Measurements from ENCODE around the gene RABGAP1L. TPM values are rescaled to one million over a fixed set of nuclear protein-coding genes. Genes with fewer than 3 reads are reported as not detected.

The RABGAP1L gene
- total and polyA plus RNA-seq, 2 donors (not counting 3 experiments of a cell fraction or from before 2014, with no cell fraction given): 6.4 to 22.2 TPM

GRCh38 chr1:174701565-174701964 is 542.2 kb downstream of the RABGAP1L start:
- DNase-seq (ENCODE audit: low read depth, low spot score): no peak
- no peak overlapping the region for H3K4me3 ChIP-seq (replicated peaks in 1 of 3; ENCODE audit: insufficient read depth in 1 of 3, low read depth in 1 of 3, low read length in 3 of 3)
- no peaks in the 10 kb centered on the region for H3K36me3 ChIP-seq (ENCODE audit: control insufficient read depth in 2 of 2, extremely low read depth in 1 of 2, insufficient read depth in 2 of 2, low read length in 2 of 2)
- dilution Hi-C loops (cut with MboI; ENCODE audit: extremely low pct_ligation_motif_present, low sequenced_read_pairs) (no loop called here), intact Hi-C loops (cut with micrococcal nuclease) (no loop called here)
- POLR2A ChIA-PET: no interaction called here
- no peaks in the 10 kb centered on the region for H4K20me1 ChIP-seq (replicated peaks; ENCODE audit: control insufficient read depth, extremely low read depth, insufficient read depth, low read length)
- H2AFZ ChIP-seq (ENCODE audit: low read depth, low read length): no peak overlapping the region
- no peaks in the 10 kb centered on the region for H3K9me3 ChIP-seq (replicated peaks; ENCODE audit: control insufficient read depth, insufficient read depth, low read length)
- no peak overlapping the region for H3K4me2 ChIP-seq (ENCODE audit: insufficient read depth, low read length)
- H3K27ac ChIP-seq (ENCODE audit: insufficient read depth, low read depth, low read length): no peak overlapping the region
- no peaks in the 10 kb centered on the region for H3K79me2 ChIP-seq (ENCODE audit: control insufficient read depth, insufficient read depth, low read length)
- CTCF ChIA-PET: interaction anchor here (1.2 to 1.9 kb wide), 2 partner anchors 25 to 439 kb away, joined by 5 to 7 read pairs; no protein-coding TSS in a partner anchor
- H3K27me3 ChIP-seq (ENCODE audit: control insufficient read depth in 2 of 2, insufficient read depth in 2 of 2, low read length in 2 of 2): no peaks in the 10 kb centered on the region
- no peak overlapping the region for H3K9ac ChIP-seq (replicated peaks; ENCODE audit: extremely low read depth, insufficient read depth, low read length)
- FAIRE-seq: no peak
- BruUV-seq (replicated peaks): no TSS peak
- no peak for TF ChIP-seq FOS (IDR thresholded peaks at IDR 0.05; ENCODE audit: borderline replicate concordance, insufficient read depth, low read length)
- H3K9me1 ChIP-seq (replicated peaks; ENCODE audit: control insufficient read depth, extremely low read depth, insufficient read depth, low read length): no peaks in the 10 kb centered on the region
- no peaks in the 10 kb centered on the region for H3K4me1 ChIP-seq (ENCODE audit: control insufficient read depth, extremely low read depth, insufficient read depth, low read length)

- CTCF ChIA-PET: interaction anchor here (1.2 to 1.9 kb wide), 2 partner anchors 24 to 439 kb away, joined by 5 to 7 read pairs; no protein-coding TSS in a partner anchor
- Histone ChIP-seq H3K9ac (replicated peaks; ENCODE audit: extremely low read depth, insufficient read depth, low read length) (no peak overlapping the region), H3K9me3 (replicated peaks; ENCODE audit: control insufficient read depth, insufficient read depth, low read length) (no peaks in the 10 kb centered on the region), H3K4me3 (replicated peaks in 1 of 3; ENCODE audit: insufficient read depth in 1 of 3, low read depth in 1 of 3, low read length in 3 of 3) (no peak overlapping the region), H3K4me2 (ENCODE audit: insufficient read depth, low read length) (no peak overlapping the region), H3K9me1 (replicated peaks; ENCODE audit: control insufficient read depth, extremely low read depth, insufficient read depth, low read length) (no peaks in the 10 kb centered on the region), H3K79me2 (ENCODE audit: control insufficient read depth, insufficient read depth, low read length) (no peaks in the 10 kb centered on the region), H4K20me1 (replicated peaks; ENCODE audit: control insufficient read depth, extremely low read depth, insufficient read depth, low read length) (no peaks in the 10 kb centered on the region), H3K27me3 (ENCODE audit: control insufficient read depth in 2 of 2, insufficient read depth in 2 of 2, low read length in 2 of 2) (no peaks in the 10 kb centered on the region), H3K27ac (ENCODE audit: insufficient read depth, low read depth, low read length) (no peak overlapping the region), H3K4me1 (ENCODE audit: control insufficient read depth, extremely low read depth, insufficient read depth, low read length) (no peaks in the 10 kb centered on the region), H3K36me3 (ENCODE audit: control insufficient read depth in 2 of 2, extremely low read depth in 1 of 2, insufficient read depth in 2 of 2, low read length in 2 of 2) (no peaks in the 10 kb centered on the region), H2AFZ (ENCODE audit: low read depth, low read length) (no peak overlapping the region)
- BruUV-seq (replicated peaks): no TSS peak
- no peak for FAIRE-seq
- POLR2A ChIA-PET: no interaction called here
- dilution Hi-C loops (cut with MboI; ENCODE audit: extremely low pct_ligation_motif_present, low sequenced_read_pairs): no loop called here
- intact Hi-C loops (cut with micrococcal nuclease): no loop called here
- TF ChIP-seq MAX (IDR thresholded peaks at IDR 0.05; ENCODE audit: insufficient read depth, insufficient read length) (no peak), CTCF (IDR thresholded peaks at IDR 0.05; ENCODE audit: extremely low read depth in 1 of 2, insufficient read depth in 1 of 2, low read depth in 1 of 2, low read length in 2 of 2) (no peak), EZH2 (IDR thresholded peaks at IDR 0.05; ENCODE audit: borderline replicate concordance, low read depth, low read length, severe bottlenecking) (no peak), POLR2A (IDR thresholded peaks at IDR 0.05; ENCODE audit: low read depth, low read length) (no peak), FOS (IDR thresholded peaks at IDR 0.05; ENCODE audit: borderline replicate concordance, insufficient read depth, low read length) (no peak), POLR2AphosphoS5 (IDR thresholded peaks at IDR 0.05; ENCODE audit: insufficient read depth, low read depth, low read length) (no peak), GATA2 (IDR thresholded peaks at IDR 0.05; ENCODE audit: insufficient read depth, insufficient read length, low read depth, low read length) (no peak), MYC (IDR thresholded peaks at IDR 0.05; ENCODE audit: low read depth, low read length) (no peak), JUN (IDR thresholded peaks at IDR 0.05; ENCODE audit: borderline replicate concordance, insufficient read depth, insufficient read length, low read depth) (no peak)
- DNase-seq (ENCODE audit: low read depth, low spot score): no peak
Measured at GRCh38 chr1:174702011-174702410, 542.7 kb downstream of the RABGAP1L start.

Measured in endothelial cell of umbilical vein (primary cell).